WTC11 (cell line): ENCODE data around the gene BICDL2.

Experiments
- ATF6 ChIP-seq: sonication (generic); formaldehyde crosslinking; IDR thresholded peaks from 2 replicates; pipeline ENCODE4 v1.8.1; 2023; ENCODE audit warnings: mild to moderate bottlenecking, missing genetic modification reagents
- CREM ChIP-seq: sonication (generic); formaldehyde crosslinking; IDR thresholded peaks from 2 replicates; pipeline ENCODE4 v1.8.1; 2022; ENCODE audit warnings: mild to moderate bottlenecking, missing genetic modification reagents, moderate library complexity
- CTCF ChIP-seq: fragments of 200-600 bp; IDR thresholded peaks from 2 replicates; pipeline ENCODE4 v1.8.0; 2022; ENCODE audit warnings: antibody characterized with exemption
- E2F5 ChIP-seq: sonication (generic); formaldehyde crosslinking; IDR thresholded peaks from 2 replicates; pipeline ENCODE4 v1.8.1; 2022; ENCODE audit warnings: mild to moderate bottlenecking, moderate library complexity, missing genetic modification reagents
- JUN ChIP-seq: sonication (generic); formaldehyde crosslinking; IDR thresholded peaks from 2 replicates; pipeline ENCODE4 v1.8.0; 2023; ENCODE audit warnings: mild to moderate bottlenecking, missing genetic modification reagents
- MAX ChIP-seq: sonication (generic); formaldehyde crosslinking; IDR thresholded peaks from 2 replicates; pipeline ENCODE4 v1.8.0; 2022; ENCODE audit warnings: mild to moderate bottlenecking, missing genetic modification reagents
- NFYB ChIP-seq: sonication (generic); formaldehyde crosslinking; conservative IDR thresholded peaks from 2 replicates; pipeline ENCODE4 v1.8.0; 2022; ENCODE audit warnings: low read depth, missing genetic modification reagents
- NR1H2 ChIP-seq: sonication (generic); formaldehyde crosslinking; IDR thresholded peaks from 2 replicates; pipeline ENCODE4 v1.9.0; 2021; ENCODE audit warnings: mild to moderate bottlenecking, moderate library complexity, missing genetic modification reagents
- TP53 ChIP-seq: sonication (generic); formaldehyde crosslinking; IDR thresholded peaks from 2 replicates; pipeline ENCODE4 v1.8.1; 2023; ENCODE audit warnings: mild to moderate bottlenecking, missing genetic modification reagents
- USF2 ChIP-seq: sonication (generic); formaldehyde crosslinking; IDR thresholded peaks from 2 replicates; pipeline ENCODE4 v1.8.1; 2023; ENCODE audit warnings: mild to moderate bottlenecking, missing genetic modification reagents, moderate library complexity
- ZNF121 ChIP-seq: sonication (generic); formaldehyde crosslinking; IDR thresholded peaks from 2 replicates; pipeline ENCODE4 v1.8.0; 2023; ENCODE audit warnings: missing genetic modification reagents

GRCh38 chr16:3070608-3071111, 33.9 kb upstream of the BICDL2 start:
- TF ChIP-seq CTCF, result no peak
- TF ChIP-seq MAX (CRISPR knock-in tag), result no peak
- no peak for TF ChIP-seq USF2 (CRISPR knock-in tag)
- TF ChIP-seq CREM, result no peak
- no peak for TF ChIP-seq ATF6
- no peak for TF ChIP-seq E2F5 (CRISPR knock-in tag)
- TF ChIP-seq JUN (CRISPR knock-in tag), result no peak
- no peak for TF ChIP-seq NFYB (CRISPR knock-in tag)
- no peak for TF ChIP-seq NR1H2 (CRISPR knock-in tag)
- no peak for TF ChIP-seq ZNF121
- no peak for TF ChIP-seq TP53
